ENCODE measurements around the gene PABPN1L. TPM values are rescaled to one million over a fixed set of nuclear protein-coding genes. Genes with fewer than 3 reads are reported as not detected.
A peak's percentile ranks its signal among the peaks of the same experiment; 100 is the strongest.

The PABPN1L gene
- total and polyA plus RNA-seq, 12 donors = 0.21 TPM; not detected in 11

- Histone ChIP-seq H3K9me3 (peaks cover 0 to 4% (median 0%) of the 10 kb centered on the region in 11 donors), H3K36me3 (peaks cover 0 to 58% (median 15%) of the 10 kb centered on the region in 9 donors), H3K4me3 (no peak overlapping the region), H3K27ac (peak overlapping the region; percentile 46 to 90 (median 78)), H3K27me3 (no peaks in the 10 kb centered on the region), H3K4me1 (peaks cover 19 to 40% (median 27%) of the 10 kb centered on the region in 9 donors)
- 63 to 64% methylated on average over 29 to 30 of the region's 30 CpGs for WGBS, 2 donors
- intact Hi-C loops (cut with DNase I) = loop anchor here in 5 of 10 donors (2.0 to 5.0 kb wide), 3 partner anchors 34 to 50 kb away; no protein-coding TSS in a partner anchor
- DNase-seq = peak; percentile 69 to 81
- TF ChIP-seq CTCF (IDR thresholded peaks at IDR 0.05) = no peak
- ATAC-seq = peak in 4 of 8 donors; percentile 10 to 36 (median 27)
Observed at GRCh38 chr16:88888461-88889387, 22.3 kb upstream of the PABPN1L start.

- no peak overlapping the region for H3K4me3 ChIP-seq
- H3K4me1 ChIP-seq = peaks cover 19 to 40% (median 27%) of the 10 kb centered on the region in 9 donors
- H3K27ac ChIP-seq = peak overlapping the region; percentile 63 to 90 (median 82)
- H3K27me3 ChIP-seq = no peaks in the 10 kb centered on the region
- peaks cover 0 to 4% (median 0%) of the 10 kb centered on the region in 11 donors for H3K9me3 ChIP-seq
- DNase-seq (no peak), ATAC-seq (no peak)
- H3K36me3 ChIP-seq = peaks cover 0 to 61% (median 22%) of the 10 kb centered on the region in 9 donors
- TF ChIP-seq CTCF (IDR thresholded peaks at IDR 0.05) = no peak
- WGBS, 2 donors = 41 to 51% methylated on average over 14 of the region's 14 CpGs
- intact Hi-C loops (cut with DNase I) = loop anchor here in 5 of 10 donors (2.0 to 5.0 kb wide), 3 partner anchors 34 to 51 kb away; no protein-coding TSS in a partner anchor
Observed at GRCh38 chr16:88888057-88888456, 21.6 kb upstream of the PABPN1L start.

GRCh38 chr16:88886845-88887521 is 20.5 kb upstream of the PABPN1L start:
- H3K27ac ChIP-seq = peak overlapping the region; percentile 63 to 90 (median 82)
- H3K27me3 ChIP-seq = peaks cover 0 to under 1% (median 0%) of the 10 kb centered on the region in 7 donors
- peaks cover 0 to 4% (median 0%) of the 10 kb centered on the region in 11 donors for H3K9me3 ChIP-seq
- peaks cover 0 to 64% (median 22%) of the 10 kb centered on the region in 9 donors for H3K36me3 ChIP-seq
- ATAC-seq (peak; percentile 82 to 94 (median 88)), DNase-seq (peak; percentile 90 to 94)
- 44 to 57% methylated on average over 39 of the region's 39 CpGs for WGBS, 2 donors
- peak in 6 of 9 donors; percentile 14 to 62 (median 40) for TF ChIP-seq CTCF (IDR thresholded peaks at IDR 0.05)
- intact Hi-C loops (cut with DNase I) = loop anchor here in 6 of 10 donors (1.0 to 5.0 kb wide), 6 partner anchors 22 to 54 kb away; no protein-coding TSS in a partner anchor
- peak overlapping the region in 2 of 10 donors; percentile 12 to 22 for H3K4me3 ChIP-seq
- H3K4me1 ChIP-seq = peaks cover 19 to 40% (median 27%) of the 10 kb centered on the region in 9 donors

Data from heart right ventricle (tissue), 16 donors.